ENCODE measurements around the gene TEX53.

DNA sequence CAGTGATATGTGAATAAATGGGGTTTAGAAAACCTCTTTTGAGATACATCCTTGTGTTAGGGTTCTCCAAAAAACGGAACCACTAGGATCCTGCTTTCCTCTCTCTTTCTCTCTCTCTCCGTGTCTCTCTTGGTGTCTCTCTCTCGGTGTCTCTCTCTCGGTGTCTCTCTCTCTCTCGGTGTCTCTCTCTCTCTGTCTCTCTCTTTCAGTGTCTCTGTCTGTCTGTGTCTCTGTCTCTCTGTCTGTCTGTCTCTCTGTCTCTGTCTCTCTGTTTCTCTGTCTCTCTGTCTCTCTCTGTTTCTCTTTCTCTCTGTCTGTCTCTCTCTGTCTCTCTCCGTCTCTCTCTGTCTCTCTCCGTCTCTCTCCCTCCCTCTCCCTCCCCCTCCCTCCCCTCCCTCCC lies 32.2 kb upstream of the TEX53 start:
- TF ChIP-seq, protein P1, sequence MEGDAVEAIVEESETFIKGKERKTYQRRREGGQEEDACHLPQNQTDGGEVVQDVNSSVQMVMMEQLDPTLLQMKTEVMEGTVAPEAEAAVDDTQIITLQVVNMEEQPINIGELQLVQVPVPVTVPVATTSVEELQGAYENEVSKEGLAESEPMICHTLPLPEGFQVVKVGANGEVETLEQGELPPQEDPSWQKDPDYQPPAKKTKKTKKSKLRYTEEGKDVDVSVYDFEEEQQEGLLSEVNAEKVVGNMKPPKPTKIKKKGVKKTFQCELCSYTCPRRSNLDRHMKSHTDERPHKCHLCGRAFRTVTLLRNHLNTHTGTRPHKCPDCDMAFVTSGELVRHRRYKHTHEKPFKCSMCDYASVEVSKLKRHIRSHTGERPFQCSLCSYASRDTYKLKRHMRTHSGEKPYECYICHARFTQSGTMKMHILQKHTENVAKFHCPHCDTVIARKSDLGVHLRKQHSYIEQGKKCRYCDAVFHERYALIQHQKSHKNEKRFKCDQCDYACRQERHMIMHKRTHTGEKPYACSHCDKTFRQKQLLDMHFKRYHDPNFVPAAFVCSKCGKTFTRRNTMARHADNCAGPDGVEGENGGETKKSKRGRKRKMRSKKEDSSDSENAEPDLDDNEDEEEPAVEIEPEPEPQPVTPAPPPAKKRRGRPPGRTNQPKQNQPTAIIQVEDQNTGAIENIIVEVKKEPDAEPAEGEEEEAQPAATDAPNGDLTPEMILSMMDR (conservative IDR thresholded peaks at IDR 0.05 in 1 of 2, IDR thresholded peaks at IDR 0.05 in 1 of 2; ENCODE audit: low read depth in 1 of 2, low read length in 2 of 2): no peak
- no peak for TF ChIP-seq EZH2 (IDR thresholded peaks at IDR 0.05; ENCODE audit: low read length, missing control alignments)

Measured in fibroblast of lung (primary cell).